NCI-H446 (cell line): ENCODE measurements around the gene ALDH2.
"Not testable (repeated sequence)": the region's sequence is repeated elsewhere in the genome, so short reads cannot be mapped to it uniquely, and the experiment has no call there.

Experiments used
- DNase-seq, 2 experiments: peaks; one replicate each; lab custom pipeline; 2025; lab: John Stamatoyannopoulos, UW

ALDH2 gene

GRCh38 chr12:111759271-111759670, 7.5 kb upstream of the ALDH2 start:
- DNase-seq, result no peak

- no peak for DNase-seq
Measured at GRCh38 chr12:111759991-111760390, 6.7 kb upstream of the ALDH2 start.

DNA sequence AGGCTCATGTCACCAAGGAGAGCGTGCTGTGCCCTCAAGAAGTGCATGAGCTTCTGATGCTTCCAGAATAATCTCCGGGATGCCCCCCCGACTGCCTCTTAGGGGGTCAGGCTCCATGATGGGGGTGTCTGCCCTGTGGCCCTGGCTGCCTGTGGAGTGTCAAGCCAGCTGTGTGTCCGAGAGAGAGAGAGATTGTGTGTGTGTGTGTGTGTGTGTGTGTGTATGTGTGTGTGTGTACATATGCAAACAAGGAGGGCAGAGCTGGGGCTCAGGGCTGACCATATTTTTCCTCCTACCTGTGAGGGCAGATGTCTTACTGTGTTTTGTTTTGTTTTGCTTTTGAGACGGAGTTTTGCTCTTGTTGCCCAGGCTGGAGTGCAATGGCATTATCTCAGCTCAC, 5.6 kb upstream of the ALDH2 start:
- no peak for DNase-seq

- no peak for DNase-seq
Measured at GRCh38 chr12:111761706-111762105, 5.0 kb upstream of the ALDH2 start.

DNA sequence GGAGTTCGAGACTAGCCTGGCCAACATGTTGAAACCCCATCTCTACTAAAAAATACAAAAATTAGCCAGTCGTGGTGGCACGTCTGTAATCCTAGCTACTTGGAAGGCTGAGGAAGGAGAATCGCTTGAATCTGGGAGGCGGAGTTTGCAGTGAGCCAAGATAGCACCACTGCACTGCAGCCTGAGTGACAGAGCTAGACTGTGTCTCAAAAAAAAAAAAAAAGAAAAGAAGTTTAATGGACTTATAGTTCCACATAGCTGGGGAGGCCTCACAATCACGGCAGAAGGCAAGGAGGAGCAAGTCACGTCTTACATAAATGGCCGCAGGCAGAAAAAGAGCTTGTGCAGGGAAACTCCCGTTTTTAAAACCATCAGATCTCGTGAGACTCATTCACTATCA, 3.2 kb upstream of the ALDH2 start:
- DNase-seq, result not testable (repeated sequence)

GRCh38 chr12:111764120-111764821, 2.5 kb upstream of the ALDH2 start:
- DNase-seq, result no peak

GRCh38 chr12:111767362-111768158, 827 bp downstream of the ALDH2 start:
- no peak for DNase-seq

- no peak for DNase-seq
Measured at GRCh38 chr12:111768159-111768895, 1.6 kb downstream of the ALDH2 start.

- no peak for DNase-seq
Measured at GRCh38 chr12:111769599-111769998, 2.9 kb downstream of the ALDH2 start.

DNA sequence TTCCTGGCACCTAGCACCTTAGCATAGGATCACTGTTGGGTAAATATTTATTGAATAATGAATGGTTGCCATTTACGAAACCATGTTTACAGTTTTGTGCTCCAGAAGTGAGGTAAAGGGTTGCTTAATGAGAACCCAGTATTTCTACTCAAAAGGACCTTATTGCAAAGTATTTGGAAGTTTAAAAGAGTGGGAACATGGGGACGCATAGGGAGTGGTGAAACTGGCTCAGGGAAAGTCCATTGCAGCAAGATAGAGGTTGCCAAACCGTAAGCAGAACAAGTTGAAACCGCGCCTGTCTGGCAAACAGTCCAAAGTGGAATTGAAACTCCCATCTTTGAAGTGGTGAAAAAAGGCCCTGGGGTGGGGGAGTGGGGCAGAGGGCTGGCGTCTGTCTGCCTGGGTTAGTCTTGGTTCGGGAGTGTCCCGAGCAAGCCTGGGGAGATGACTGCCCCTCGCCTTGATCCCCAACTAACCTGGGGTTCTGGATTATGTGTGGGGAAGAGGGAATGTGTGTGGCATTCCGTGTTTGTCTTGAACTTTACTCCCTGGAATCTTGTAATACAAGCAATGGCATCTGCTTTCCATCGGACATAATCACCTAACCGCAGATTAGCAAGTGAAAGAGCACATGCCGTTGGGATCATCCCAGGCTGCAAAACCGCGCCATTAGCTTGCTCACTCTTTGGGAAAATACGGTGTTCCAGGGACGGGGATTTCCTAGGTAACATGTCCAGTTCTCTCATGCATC, 7.2 kb downstream of the ALDH2 start:
- no peak for DNase-seq

DNA sequence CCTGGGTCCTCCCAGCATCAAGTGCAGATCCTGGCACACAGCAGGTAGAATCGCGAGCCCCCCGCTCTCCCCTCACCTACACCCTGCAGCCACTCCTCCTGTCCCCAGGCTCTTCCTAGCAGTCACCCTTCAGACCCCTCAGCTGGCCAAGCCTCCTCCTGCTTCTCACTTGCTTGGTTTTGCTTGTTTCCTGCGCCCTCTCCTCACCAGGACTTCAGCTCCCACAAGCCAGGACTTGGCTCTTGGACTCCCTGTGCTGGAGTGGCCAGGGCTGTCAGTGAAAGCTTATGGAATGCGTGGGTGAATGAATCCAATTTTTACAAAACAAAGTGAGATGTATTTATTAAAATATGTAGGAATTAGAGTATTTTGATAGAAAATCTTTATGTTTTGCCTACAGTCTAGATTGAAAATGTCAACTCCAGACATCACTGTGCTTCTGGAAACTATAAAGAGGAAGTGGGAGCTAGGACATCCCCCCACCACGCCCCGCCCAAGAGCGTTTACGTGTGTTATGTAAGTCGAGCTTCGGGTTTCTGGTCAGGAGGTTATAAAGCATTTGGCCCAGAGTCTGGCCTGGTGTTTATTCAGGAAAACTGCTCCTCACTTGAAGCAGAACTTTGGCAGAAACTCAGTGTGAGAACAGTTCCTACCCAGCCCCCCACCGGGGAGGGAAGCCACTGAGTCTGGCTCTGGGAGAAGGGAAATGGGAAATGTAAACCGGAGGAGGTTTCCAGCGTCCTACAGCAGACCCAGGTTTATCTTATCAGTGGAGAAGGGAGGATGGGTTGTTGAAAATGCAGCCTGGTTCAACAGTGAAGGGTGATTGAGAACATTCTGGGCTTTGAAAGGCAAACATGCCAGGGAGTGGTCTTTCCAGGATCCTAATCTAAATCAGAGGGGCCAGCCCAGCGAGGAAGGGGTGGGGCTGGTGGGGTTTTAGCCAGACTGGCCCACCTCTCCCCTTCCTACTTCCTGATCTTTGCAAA, 8.8 kb downstream of the ALDH2 start:
- peak in 1 of 2 experiments; percentile 21 for DNase-seq

- no peak for DNase-seq
Measured at GRCh38 chr12:111776836-111777344, 10.2 kb downstream of the ALDH2 start.

DNA sequence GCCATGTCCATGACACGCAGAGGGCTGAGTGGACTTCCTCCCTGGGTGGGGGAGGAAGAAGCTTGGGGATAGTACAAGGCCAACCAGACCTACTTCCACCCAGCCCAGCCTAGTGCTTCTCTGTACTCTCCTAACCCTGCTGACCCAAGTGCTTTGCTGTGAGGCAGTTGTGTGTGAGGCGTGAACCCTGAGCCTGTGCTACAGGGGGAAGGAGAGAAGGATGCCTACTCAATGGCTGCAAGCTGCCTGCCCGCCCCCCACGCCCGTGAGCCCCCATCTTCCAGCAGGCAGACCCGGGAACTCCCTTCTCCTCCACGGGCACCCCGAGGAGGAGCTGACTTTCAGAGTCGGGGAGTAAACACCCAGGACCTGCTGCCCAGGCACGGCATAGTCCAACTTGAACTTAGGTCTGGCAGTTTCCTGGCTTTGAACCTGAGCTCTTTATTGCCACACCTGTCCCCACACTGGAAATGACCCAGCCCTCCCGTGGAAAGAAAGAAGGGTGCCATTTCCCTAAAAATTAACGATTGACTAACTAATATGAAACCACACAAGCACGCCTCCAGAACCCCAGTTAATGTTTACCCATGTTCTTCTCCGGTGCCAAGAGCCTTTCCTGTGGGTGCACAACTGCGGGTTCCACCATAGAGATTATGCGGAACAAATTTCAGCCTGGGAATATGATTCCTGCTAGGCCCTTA, 10.8 kb downstream of the ALDH2 start:
- DNase-seq, result no peak

DNA sequence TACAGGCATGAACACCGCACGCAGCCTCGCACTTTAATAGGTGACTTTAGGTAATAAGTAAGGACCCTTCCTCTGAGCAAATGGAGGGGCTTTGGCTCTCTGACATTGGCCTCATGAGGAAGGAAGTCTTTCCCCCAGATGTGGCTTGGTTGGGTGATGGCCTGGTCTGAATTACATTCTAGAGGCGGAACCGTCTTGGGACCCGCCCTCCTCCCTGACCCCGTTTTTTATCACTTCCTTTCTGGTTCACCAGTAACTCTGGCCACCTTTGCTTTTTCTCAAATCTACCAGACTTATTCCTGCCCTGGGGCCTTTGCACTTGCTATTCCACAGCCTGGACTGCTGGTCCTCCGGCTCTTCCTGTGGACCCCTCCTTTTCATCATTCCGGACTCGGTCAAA, 13.4 kb downstream of the ALDH2 start:
- no peak for DNase-seq

GRCh38 chr12:111780615-111781014, 13.9 kb downstream of the ALDH2 start:
- DNase-seq, result no peak

GRCh38 chr12:111781085-111781658, 14.4 kb downstream of the ALDH2 start:
- no peak for DNase-seq

- DNase-seq, result no peak
Measured at GRCh38 chr12:111783046-111783445, 16.3 kb downstream of the ALDH2 start.

DNA sequence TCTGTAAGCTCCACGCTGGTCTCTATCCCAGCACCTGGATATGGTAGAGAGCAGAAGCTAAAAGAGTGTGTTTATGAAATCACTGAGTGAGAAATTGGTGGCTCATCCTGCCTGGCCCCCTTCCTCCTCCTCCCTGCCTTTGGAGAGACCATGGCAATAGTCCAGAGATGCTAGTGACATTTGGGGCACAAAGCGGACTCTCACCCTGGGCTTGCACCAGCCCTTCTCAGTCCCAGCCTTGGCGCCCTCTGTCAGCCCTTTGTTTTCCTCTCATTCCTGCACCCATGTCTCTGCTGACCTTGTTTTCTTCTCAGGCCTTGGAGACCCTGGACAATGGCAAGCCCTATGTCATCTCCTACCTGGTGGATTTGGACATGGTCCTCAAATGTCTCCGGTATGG, 18.2 kb downstream of the ALDH2 start:
- no peak for DNase-seq

DNA sequence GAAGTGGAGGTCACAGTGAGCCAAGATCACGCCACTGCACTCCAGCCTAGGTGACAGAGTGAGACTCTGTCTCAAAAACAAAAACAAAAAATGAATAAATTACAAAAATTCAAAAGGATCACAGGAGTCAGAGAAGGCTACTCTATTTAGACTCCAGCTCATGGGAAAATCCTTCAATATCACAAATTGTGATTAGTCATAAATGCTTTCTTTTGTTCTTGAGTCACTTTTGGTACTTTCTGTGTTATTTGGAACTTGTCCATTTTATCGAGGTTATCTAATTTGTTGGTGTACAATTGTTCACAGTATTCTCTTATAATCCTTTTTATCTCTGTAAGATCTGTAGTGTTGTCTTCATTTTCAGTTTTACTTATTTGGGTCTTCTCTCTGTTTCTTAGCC, 18.9 kb downstream of the ALDH2 start:
- DNase-seq, result no peak
